ENCODE results near the gene CD59.

Gene CD59

DNA sequence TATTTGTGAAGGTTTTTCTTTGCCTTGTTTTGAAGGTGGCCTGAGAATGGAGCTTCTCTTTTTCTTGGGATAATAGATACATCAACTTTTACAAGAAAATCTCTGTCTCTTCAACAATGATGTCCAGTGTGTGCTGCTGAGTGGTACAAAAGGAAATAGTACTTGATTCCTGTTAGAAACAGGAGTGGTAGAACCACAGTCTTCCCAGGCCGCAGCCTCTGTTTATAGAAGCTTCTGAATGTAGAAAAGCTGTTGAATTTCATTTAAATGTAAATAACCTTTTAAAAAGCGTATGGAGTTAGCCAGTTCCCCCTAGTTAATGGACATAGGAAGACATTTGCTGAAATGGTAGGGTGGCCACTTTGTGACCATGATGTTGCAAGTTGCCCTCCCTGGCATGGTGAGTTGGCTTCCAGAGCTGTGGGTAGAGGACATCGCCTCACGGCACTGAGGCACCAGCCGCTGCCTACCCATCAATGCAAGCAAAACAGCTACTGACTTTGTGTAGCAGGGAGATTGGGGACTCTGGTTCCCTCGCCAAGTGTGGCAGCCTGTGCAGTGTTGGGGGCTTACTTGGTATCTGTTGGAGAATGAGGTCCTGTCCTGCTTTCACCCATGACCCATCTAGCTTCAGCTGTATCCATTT lies 67.1 kb downstream of the CD59 start:
- H3K4me1 ChIP-seq, result peaks cover 7% of the 10 kb centered on the region
- peak overlapping the region; percentile 42 for H3K27ac ChIP-seq
- no peaks in the 10 kb centered on the region for H3K79me2 ChIP-seq
- TF ChIP-seq, protein P1, sequence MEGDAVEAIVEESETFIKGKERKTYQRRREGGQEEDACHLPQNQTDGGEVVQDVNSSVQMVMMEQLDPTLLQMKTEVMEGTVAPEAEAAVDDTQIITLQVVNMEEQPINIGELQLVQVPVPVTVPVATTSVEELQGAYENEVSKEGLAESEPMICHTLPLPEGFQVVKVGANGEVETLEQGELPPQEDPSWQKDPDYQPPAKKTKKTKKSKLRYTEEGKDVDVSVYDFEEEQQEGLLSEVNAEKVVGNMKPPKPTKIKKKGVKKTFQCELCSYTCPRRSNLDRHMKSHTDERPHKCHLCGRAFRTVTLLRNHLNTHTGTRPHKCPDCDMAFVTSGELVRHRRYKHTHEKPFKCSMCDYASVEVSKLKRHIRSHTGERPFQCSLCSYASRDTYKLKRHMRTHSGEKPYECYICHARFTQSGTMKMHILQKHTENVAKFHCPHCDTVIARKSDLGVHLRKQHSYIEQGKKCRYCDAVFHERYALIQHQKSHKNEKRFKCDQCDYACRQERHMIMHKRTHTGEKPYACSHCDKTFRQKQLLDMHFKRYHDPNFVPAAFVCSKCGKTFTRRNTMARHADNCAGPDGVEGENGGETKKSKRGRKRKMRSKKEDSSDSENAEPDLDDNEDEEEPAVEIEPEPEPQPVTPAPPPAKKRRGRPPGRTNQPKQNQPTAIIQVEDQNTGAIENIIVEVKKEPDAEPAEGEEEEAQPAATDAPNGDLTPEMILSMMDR (IDR thresholded peaks at IDR 0.05), result no peak
- H3K9ac ChIP-seq, result no peak overlapping the region
- H3K36me3 ChIP-seq (ENCODE audit: control insufficient read depth, insufficient read depth, low read length), result no peaks in the 10 kb centered on the region
- H2AFZ ChIP-seq, result no peak overlapping the region
- H3K27me3 ChIP-seq (ENCODE audit: control insufficient read depth, insufficient read depth, low read length), result no peaks in the 10 kb centered on the region
- no peak overlapping the region for H3K4me3 ChIP-seq (ENCODE audit: low read depth, low read length)
- no peak overlapping the region for H3K4me2 ChIP-seq (ENCODE audit: low read length)
- H3K9me3 ChIP-seq (ENCODE audit: control insufficient read depth, low read length), result no peaks in the 10 kb centered on the region

GRCh38 chr11:33668468-33668825 lies 67.8 kb downstream of the CD59 start:
- H3K36me3 ChIP-seq (ENCODE audit: control insufficient read depth, insufficient read depth, low read length), result no peaks in the 10 kb centered on the region
- no peak overlapping the region for H3K4me2 ChIP-seq (ENCODE audit: low read length)
- H3K27ac ChIP-seq, result peak overlapping the region; percentile 42
- no peaks in the 10 kb centered on the region for H3K27me3 ChIP-seq (ENCODE audit: control insufficient read depth, insufficient read depth, low read length)
- H3K9me3 ChIP-seq (ENCODE audit: control insufficient read depth, low read length), result no peaks in the 10 kb centered on the region
- H3K9ac ChIP-seq, result no peak overlapping the region
- peaks cover 7% of the 10 kb centered on the region for H3K4me1 ChIP-seq
- H3K4me3 ChIP-seq (ENCODE audit: low read depth, low read length), result no peak overlapping the region
- no peaks in the 10 kb centered on the region for H3K79me2 ChIP-seq
- no peak overlapping the region for H2AFZ ChIP-seq
- TF ChIP-seq, protein P1 (IDR thresholded peaks at IDR 0.05), result no peak

GRCh38 chr11:33667819-33668467 lies 68.3 kb downstream of the CD59 start:
- Histone ChIP-seq H3K36me3 (ENCODE audit: control insufficient read depth, insufficient read depth, low read length) (no peaks in the 10 kb centered on the region), H3K9ac (no peak overlapping the region), H3K27me3 (ENCODE audit: control insufficient read depth, insufficient read depth, low read length) (no peaks in the 10 kb centered on the region), H3K4me2 (ENCODE audit: low read length) (no peak overlapping the region), H3K9me3 (ENCODE audit: control insufficient read depth, low read length) (no peaks in the 10 kb centered on the region), H3K4me1 (peaks cover 7% of the 10 kb centered on the region), H3K4me3 (ENCODE audit: low read depth, low read length) (no peak overlapping the region), H2AFZ (no peak overlapping the region), H3K27ac (peak overlapping the region; percentile 42), H3K79me2 (no peaks in the 10 kb centered on the region)
- TF ChIP-seq, protein P1 (IDR thresholded peaks at IDR 0.05), result no peak

DNA sequence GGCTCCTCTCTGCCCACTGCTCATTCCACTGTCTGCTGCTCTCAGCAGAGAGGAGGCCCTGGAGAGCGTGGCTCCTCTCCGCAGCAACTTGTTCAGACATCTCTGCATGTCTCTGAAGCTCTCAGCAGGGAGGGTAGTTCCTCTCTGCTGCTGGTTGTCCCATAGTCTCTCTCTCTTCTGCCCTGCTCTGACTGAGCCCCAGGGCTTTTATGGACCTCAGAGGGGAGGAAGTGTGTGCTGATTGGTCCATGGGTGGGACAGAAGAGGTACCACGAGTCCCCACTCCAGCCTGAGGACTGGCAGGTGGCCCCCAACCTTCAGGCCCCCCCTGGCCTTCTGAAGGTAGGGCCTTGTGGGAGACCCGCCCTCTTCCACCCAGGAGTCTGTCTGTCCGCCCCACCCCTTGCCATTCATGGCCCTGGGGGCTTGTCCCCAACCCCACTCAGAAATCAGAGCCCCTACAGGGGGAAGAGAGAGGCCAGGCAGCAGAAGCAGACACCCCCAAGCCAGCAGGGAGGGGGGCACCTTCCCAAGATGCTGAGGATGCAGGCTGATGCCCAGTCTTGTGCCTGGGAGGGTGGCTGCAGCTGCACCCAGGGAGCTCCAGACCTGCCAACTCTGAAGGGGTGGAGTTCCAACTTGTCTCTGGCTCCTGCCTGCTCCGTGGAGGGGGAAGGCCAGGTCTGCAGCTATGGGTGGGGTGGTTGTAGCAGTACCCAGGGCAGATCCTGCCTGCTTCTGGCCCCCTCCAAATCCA lies 70.7 kb downstream of the CD59 start:
- no peak overlapping the region for H2AFZ ChIP-seq
- H3K4me2 ChIP-seq (ENCODE audit: low read length), result no peak overlapping the region
- TF ChIP-seq, protein P1 (IDR thresholded peaks at IDR 0.05), result no peak
- H3K79me2 ChIP-seq, result no peaks in the 10 kb centered on the region
- no peaks in the 10 kb centered on the region for H3K36me3 ChIP-seq (ENCODE audit: control insufficient read depth, insufficient read depth, low read length)
- no peak overlapping the region for H3K9ac ChIP-seq
- H3K9me3 ChIP-seq (ENCODE audit: control insufficient read depth, low read length), result no peaks in the 10 kb centered on the region
- no peak overlapping the region for H3K27ac ChIP-seq
- H3K4me1 ChIP-seq, result peaks cover 7% of the 10 kb centered on the region
- H3K4me3 ChIP-seq (ENCODE audit: low read depth, low read length), result no peak overlapping the region
- no peaks in the 10 kb centered on the region for H3K27me3 ChIP-seq (ENCODE audit: control insufficient read depth, insufficient read depth, low read length)

Data from parathyroid adenoma (tissue), 2 donors.